Activated T-cell treated with anti-CD3 and anti-CD28 coated beads, Interleukin-2, amount 50 U/mL, for 1 hour (primary cell): ENCODE measurements around the gene DGKI.
"Not testable (repeated sequence)": the region's sequence is repeated elsewhere in the genome, so short reads cannot be mapped to it uniquely, and the experiment has no call there.

Experiments
- DNase-seq: peaks from one replicate; pipeline ENCODE4 v3.0.0-alpha.2; 2020

The DGKI gene

DNA sequence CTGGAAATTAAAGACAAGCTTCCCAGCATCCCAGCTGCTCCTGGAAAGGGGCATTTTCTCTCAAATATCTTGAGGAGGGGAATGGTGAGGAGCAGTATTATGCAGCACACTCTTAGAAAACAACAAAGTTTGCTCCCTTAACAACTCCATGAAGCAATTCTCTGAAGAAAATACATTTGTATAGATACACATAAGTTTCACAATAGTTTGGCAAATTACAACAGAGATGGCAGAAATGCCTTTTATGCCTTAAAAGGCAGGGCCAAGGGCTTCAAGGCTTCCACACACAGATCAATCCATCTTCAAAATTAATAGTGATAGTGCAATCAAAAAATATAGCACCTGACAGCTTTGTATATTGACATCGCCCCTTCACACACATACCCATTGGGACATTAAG lies 12.2 kb downstream of the DGKI start:
- no peak for DNase-seq

DNA sequence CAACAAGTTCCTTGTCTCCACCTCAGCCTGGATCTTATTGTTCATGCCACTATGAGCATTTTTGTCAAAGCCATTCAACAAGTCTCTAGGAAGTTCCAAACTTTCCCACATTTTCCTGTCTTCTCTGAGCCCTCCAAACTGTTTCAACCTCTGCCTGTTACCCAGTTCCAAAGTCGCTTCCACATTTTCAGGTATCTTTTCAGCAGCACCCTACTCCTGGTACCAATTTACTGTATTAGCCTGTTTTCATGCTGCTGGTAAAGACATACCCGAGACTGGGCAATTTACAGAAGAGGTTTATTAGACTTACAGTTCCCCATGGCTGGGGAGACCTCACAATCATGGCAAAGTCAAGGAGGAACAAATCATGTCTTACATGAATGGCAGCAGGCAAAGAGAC lies 13.8 kb downstream of the DGKI start:
- DNase-seq: not testable (repeated sequence)

DNA sequence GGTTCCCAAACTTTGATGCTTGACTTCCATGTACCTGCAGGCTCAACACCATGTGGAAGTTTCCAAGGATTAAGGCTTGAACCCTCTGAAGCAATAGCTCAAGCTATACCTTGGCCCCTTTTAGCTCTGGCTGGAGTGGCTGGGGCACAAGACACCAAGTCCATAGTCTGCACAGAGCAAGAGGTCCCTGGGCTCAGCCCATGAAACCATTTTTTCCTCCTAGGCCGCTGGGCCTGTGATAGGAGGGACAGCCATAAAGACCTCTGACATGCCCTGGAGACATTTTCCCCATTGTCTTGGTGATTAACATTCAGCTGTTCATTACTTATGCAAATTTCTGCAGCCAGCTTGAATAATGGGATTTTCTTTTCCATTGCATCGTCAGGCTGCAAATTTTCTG lies 14.4 kb downstream of the DGKI start:
- no peak for DNase-seq

DNA sequence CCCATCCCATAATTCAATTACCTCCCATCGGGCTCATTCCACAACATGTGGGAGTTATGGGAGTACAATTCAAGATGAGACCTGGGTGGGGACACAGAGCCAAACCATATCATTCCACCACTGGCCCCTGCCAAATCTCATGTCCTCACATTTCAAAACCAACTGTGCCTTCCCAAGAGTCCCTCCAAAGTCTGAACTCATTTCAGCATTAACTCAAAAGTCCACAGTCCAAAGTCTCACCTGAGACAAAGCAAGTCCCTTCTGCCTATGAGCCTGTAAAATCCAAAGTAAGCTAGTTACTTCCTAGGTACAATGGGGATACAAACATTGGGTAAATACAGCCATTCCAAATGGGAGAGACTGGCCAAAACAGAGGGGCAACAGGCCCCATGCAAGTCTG lies 15.2 kb downstream of the DGKI start:
- not testable (repeated sequence) for DNase-seq

DNA sequence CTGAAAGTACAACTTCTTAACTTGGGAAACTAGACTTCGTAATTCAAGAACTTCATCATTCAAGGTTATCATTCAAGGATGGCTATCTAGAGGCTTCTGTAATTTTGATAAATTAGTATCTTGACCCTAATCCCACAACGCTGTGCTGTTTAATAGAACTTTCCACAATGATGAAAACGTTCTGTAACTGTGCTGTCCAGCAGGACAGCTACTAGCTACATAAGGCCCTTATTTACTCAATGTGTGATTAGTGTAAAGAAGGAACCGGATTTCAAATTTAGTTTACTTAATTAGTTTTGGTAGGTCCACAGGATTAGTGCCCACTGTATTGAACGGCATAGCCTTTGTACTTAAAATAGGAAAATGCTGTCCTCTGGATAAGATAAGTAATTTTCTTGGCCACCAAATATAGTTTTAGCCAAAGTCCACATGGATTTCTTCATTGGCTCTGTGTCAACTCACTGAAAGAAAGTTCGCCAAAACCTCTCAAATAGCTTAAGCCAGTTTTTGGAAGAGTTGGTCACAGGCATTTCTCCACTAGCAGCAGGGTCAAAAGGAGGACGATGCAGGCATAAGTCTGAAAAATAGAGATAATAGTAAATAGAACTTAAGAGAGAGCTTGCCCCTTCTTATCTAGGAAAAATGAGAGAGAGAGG lies 17.3 kb downstream of the DGKI start:
- DNase-seq: no peak

DNA sequence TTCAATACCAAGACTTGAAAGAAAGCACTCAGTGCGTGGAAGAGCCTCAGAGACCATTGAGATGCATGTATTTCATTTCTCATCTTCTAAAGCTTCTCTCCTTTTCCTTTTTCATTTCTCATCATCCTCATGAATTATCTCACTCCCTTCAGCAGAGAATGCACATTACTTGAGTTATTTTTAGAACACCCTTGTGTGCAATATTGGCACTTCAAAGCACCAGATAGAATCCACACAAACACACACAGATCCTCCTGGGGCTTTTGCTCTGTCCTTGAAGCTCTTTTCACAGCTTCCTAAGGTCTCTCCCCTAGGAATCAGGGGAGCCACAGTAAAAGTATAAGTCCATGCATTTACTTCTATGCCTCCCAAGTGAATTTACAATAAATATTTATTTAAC lies 18.3 kb downstream of the DGKI start:
- DNase-seq: no peak

DNA sequence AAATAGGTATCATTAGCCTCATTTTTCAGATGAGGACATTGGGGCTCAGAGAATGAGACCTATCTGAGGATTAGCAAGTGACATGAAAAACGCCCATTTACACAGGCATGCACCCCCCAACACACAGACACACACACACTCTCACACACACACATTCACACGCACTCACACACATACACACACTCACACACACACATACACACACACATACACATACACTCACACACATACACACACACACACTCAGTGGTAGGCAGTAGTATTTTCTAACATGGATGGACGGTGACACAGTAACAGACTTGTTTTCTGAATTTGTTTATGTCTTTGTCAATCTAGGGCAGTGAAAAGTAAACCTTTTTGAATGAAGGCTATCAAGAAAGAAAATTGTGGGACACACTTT lies 21.3 kb downstream of the DGKI start:
- no peak for DNase-seq

DNA sequence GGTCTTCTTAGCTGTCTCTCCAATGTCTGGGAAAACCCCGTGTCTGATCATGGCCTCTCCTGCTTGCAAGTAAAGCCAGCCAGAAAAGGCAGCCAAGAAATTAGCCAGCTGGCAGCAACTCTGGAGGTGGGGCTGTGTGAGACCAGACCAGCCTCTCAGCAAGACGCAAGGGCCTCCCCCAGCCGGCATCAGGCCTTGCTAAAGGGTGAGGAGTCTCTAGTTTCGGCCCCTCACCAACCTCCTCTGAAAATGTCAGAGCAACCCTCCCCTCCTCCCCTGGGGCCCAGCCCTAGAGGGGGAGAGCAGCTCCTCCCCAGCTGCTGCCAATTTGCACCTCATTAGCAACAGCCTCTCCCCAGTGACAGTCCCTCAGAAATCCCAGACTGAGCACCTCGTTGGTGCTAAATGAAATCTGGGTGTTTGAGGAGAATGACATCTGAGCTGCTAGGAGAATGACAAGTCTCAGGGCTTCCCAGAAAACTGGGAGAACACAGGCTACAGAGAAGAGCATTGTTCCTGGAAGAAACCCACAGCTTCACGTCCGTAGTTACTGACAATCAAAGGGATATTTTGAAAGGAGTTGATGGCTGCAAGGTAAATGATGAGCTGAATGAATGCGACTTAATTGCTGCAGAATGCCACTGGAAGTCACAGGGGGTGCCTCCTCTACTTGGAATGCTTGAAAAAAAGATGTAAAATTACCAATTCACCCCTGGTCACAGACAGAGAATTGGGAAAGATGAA lies 25.9 kb downstream of the DGKI start:
- DNase-seq: no peak

DNA sequence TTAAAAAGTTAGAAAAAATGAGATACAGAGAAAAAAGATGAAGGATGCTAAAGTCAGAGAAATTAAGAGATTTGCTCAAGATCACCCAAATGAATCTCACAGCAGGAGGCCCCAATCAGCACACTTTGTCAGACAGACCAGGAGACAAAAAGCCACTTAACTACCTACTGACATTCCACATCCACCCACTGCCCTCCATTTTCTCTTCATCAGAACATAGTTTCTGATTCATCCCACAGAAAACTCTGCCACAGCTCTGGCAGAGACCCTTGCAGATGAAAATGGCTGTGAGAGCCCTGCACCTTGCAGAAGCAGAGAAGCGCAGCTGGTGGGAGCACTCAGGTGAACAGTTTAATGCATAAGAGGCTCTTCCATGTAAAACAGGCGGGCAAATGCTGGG lies 26.6 kb downstream of the DGKI start:
- no peak for DNase-seq

DNA sequence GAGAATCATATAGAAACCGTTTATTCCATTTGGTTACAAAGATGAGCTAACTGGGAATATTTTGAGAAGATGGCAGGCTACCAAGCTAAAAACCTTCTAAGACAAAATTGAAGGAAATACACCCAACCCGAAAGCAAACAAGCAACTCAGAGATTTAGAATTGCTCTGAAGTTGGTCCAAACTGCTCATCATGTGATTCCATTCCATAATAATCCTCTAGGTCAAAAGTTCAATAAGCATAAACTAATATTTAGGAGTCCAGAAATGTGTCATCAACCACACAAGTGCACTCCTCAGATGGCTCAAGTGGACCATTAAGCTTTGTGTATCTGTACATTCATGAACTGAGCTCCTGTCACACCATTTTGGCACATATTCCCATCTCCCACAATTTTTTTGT lies 28.7 kb downstream of the DGKI start:
- DNase-seq: no peak

DNA sequence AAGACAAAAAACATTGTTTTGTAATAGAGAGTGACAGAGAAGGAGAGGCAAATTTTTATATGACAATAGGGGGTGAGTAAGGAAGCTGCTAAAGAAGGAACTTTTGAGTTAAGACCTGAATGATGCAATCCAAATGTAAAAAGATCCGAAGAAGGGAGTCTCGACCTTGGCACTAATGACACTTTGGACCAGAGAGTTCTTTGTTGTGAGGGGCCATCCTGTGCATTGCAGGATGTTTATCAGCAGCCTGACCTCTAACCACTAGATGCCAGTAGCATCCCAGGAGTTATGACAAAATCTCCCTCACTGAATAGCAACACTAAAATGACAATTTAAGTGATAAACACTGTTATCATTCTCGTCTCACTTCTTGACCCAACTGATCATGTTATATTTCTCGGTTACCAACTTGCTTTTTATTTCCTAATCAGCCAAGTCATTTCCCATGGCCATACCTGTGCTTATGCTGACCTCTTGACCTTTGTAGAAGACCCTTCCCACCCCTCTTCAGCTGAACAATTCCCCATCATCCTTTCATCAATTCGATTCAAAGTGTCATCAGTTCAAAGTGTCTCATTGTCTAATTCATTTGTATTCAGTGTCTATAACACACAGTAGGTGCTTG lies 30.0 kb downstream of the DGKI start:
- no peak for DNase-seq

DNA sequence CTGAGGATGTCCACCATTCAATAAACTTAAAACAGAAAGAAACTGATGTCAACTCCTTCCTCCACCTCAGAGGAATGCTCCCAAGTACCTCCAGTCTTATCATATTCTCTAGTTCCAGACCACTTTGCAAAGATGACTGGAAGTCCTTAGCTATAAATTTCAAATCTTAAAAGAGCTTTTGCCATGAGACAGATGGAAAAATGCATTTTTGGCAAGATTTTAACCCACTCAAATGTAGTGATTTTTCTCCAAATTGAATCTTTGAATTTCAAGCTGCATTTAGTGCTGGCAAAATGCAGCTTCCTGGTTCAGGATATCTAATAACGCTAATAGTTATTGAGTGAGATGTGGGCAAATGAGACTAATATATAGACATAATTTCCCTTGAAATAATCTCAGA lies 33.2 kb downstream of the DGKI start:
- DNase-seq: no peak

DNA sequence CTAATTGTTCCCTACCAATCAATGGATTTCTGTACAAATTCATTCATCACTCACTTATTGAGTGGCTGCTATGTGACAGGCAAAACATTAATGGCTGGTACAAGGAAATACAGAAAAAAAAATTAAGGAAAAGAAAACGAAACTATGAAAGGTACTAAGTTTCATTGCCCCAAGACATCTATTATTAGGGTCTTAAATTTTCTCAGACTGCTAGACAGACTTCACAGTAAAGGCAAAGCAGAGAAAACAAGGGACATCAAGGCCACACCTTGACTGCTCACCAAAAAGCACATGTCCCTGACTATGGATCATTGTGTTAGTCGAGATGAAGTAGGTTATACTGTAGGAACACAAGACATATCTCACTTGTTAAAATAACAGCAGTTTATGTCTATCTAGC lies 36.5 kb downstream of the DGKI start:
- DNase-seq: no peak

DNA sequence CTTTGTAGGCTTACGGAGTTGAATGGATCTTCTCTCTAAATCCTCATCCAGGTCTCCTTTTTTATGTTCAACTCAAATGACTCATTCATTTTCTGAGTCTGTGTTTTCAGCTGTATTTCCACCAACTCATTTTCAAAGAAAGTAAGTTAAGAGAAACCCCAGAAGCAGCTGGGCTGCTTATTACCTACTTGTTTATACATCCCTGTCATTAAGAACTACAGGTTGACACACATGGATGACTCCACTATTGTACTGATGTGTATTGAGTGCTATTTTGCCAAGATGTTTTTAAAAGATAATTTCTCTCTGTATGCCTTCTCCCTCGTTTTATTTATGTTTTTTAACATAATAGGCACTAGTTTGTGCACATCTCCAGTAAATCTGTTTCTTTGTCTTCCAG lies 41.9 kb downstream of the DGKI start:
- DNase-seq: no peak

DNA sequence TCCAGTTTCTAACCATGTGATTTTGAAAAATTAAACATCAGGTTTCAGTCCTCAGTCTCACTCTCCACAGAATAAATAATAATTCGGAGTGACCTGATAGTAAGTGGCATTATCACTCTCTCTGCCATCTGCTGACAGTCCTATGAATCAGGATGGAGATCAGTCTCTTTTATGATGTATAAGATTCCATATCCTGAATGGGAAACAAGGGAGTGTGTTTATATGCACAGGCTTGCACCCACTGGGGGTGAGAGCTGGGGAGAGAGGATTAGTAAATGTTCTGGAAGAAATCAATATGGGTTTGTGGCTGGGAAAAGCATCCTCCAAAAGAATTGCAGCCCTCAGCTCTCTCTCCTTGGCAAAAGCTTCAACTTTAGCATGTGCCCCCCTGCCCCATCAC lies 45.3 kb downstream of the DGKI start:
- no peak for DNase-seq

DNA sequence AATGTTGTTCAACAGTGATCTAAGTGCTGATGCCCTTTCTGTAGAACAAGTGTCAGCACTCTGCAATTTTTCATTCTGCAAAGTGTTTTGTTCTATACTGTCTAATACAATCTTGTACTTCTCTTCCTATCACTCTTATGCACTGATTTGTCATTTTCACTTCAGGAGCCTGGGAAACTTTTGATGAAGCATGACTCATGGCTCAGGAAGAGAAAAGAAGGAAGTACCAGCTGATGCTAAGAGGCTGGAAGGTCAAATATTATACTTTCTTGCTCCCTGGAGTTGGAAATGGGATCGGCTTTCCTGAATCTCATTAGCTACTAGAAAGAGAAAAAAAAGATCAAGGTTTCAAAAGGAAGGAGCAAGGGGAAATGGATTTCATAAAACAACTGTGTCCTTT lies 45.8 kb downstream of the DGKI start:
- DNase-seq: no peak

DNA sequence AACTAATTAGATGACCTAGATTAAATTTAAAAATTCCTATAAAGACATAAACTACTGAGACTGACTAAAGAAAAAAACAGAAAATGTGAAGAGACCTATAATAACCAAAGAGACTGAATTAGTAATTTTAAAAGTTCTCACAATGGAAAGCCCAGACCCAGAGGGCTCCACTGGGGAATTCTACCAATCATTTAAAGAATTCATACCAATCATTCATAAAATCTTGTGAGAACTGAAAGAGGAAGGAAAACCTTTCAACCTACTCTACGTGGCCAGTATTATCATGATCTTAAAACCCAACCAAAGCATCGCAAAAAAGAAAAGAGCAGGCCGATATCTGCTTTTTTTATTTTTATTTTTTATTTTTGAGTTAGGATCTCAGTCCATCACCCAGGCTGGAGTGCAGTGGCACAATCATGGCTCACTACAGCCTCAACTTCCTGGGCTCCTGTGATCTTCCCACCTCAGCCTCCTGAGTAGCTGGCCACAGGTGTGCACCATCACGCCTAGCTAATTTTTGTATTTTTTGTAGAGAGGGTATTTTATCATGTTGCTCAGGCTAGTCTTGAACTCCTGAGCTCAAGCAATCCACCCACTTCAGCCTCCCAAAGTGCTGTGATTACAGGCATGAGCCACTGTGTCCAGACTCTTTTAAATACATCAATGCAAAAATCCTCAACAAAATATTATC lies 48.6 kb downstream of the DGKI start:
- DNase-seq: no peak

DNA sequence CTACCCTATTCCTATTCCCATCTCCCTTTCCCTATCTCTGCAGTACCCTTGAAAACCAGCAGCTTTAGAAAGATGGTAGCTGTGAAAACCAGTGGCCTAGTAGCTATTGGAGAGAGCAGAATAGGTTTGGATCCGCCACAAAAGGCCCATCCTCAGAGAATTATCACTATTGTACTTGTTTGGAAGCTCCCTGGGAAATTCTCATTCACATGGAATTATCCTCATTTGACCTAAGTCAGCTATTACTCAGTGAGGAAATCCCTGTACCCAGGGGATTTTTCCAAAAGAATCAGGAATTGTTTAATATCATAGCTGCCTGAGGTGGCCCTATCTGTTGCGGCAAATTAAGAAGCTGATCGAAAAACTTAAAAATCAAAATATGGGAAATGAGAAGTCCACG lies 51.6 kb downstream of the DGKI start:
- no peak for DNase-seq

DNA sequence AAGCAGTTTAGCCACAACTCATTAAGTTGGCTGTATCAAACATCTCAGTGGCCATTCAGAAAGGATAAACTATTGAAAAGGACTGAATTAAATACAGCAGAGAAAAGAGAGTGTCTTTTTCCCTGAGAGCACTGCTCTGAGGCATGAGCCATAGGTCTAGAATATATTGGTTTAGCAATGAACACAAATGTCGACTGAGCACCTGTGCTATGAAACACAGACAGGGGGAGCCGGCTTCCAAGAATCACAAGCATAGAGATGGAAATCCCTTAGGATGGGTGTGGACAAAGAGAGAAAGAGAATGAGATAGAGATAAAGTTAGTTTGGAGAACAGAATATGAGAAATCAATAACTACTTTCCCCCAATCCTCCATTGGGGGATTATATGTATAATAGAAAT lies 54.8 kb downstream of the DGKI start:
- no peak for DNase-seq

DNA sequence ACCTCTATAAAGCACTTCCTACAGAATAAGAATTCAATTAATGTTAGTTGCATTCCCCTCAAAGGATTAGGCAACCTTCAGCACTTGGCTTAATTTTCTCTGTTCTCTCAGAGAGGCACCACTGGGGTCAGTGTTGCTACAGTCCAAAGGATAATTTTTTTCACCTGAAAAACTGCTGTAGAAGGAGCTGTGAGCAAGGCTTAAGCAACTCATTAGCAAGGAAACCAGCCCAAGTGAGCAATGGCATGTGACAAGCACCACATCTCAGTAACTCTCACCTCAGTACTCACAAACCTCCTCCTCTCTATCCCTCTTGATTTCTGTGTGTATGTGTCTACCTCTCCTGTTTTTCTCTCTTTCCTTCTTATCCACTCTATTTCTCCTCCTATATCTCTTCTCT lies 55.9 kb downstream of the DGKI start:
- no peak for DNase-seq

DNA sequence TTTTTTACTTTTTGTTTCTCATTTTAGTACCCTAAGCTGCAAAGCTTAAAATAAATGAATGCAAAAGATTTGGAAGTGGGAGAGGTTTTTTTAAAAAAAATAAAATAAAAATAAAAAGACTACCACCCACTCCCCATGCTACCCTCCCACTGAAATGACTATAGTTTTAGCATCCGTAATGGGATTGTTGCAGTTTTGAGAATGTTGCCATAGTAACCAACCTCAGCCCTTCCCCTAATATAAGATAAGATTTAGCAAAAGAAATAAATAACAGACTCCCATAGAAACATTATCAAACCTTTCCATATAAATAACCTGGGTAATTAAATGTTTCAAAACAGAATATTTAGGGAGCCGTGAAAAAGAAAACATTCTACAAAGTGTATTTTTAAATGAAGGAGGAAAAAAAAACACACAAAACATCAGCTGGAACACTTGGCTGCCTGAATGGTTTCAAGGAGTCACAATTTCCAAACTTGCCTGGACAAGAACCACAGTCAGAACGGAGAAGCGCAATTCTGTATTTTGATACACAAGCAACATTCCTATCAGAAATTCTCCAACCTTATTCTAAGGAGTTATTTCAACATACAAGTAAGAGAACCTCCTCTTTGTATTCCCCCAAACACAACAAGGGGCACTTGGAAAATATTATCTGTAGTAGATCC lies 57.4 kb downstream of the DGKI start:
- DNase-seq: no peak

DNA sequence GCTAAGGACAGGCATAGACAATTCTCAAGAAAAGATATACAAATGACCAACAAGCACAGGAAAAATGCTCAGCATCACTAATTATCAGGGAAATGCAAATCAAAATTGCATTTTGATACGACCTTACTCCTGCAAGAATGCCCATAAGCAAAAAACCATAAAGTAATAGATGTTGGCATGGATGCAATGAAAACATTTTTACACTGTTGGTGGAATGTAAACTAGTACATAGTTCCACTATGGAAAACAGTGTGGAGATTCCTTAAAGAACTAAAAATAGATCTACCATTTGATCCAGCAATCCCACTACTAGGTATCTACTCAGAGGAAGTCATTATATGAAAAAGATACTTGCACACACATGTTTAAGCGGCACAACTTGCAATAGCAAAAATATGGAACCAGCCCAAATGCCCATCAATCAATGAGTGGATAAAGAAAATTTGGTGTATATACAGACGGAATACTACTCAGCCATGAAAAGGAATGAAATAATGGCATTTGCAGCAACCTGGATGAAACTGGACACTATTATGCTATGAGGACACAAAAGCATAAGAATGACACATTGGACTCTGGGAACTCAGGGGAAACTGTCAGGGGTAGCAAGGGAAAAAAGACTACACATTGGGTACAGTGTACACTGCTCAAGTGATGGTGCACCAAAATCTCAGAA lies 59.3 kb downstream of the DGKI start:
- DNase-seq: no peak

DNA sequence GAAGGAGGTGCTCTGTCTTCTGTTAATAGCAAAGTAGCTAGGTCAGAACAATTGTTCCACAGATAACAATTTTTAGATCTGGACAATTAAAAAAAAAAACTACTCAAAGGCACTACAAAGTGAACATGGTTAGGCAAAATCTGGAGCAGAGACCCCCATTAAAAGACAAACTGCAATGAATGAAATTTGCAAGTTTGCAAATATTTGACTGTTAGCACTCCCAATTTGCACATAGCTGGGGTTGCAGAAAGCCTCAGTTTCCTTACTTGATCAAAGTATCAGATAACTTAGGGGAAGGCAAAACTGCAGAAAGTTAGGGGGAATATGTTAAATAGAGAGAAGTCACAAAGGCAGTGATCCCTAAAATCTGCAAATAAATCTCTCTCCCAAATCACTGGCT lies 68.3 kb downstream of the DGKI start:
- DNase-seq: no peak
